Calu3 (cell line): ENCODE data around the gene AGL. TPM values are rescaled to one million over a fixed set of nuclear protein-coding genes. Genes with fewer than 3 reads are reported as not detected.

Source experiments
- BruUV-seq: library from RNA; stranded (reverse); fragments of 400-500 nt; replicated peaks from 2 replicates; lab custom pipeline; 2021; lab: Mats Ljungman, UMichigan
- CTCF ChIA-PET: fragments of 300-600 bp; sonication (Branson Sonifier 250); formaldehyde crosslinking; loops from one replicate; lab custom pipeline; 2022; ENCODE audit warnings: antibody characterized with exemption; lab: Charles Lee
- DNase-seq: peaks from one replicate; pipeline ENCODE4 v3.0.0; 2022
- H3K27ac Mint-ChIP-seq: one replicate; pipeline ENCODE4 v1.8.0; 2022; ENCODE audit warnings: mixed read lengths; ENCODE audit not compliant: unreplicated experiment
- H3K27me3 Mint-ChIP-seq: one replicate; pipeline ENCODE4 v1.8.0; 2022; ENCODE audit warnings: mixed read lengths; ENCODE audit not compliant: unreplicated experiment
- H3K36me3 Mint-ChIP-seq: one replicate; pipeline ENCODE4 v1.8.0; 2022; ENCODE audit warnings: mild to moderate bottlenecking, moderate library complexity, mixed read lengths; ENCODE audit not compliant: insufficient read depth, unreplicated experiment
- H3K4me1 Mint-ChIP-seq: one replicate; pipeline ENCODE4 v1.8.0; 2022; ENCODE audit warnings: mild to moderate bottlenecking, low read depth, mixed read lengths; ENCODE audit not compliant: unreplicated experiment
- H3K4me3 Mint-ChIP-seq: one replicate; pipeline ENCODE4 v1.8.0; 2022; ENCODE audit warnings: mild to moderate bottlenecking, low read depth, moderate library complexity, mixed read lengths; ENCODE audit not compliant: unreplicated experiment
- H3K9me3 Mint-ChIP-seq: one replicate; pipeline ENCODE4 v1.8.0; 2022; ENCODE audit warnings: low read depth, mixed read lengths; ENCODE audit not compliant: unreplicated experiment
- CTCF ChIP-seq: fragments of 200-600 bp; IDR thresholded peaks from one replicate; pipeline ENCODE4 v1.8.0; 2022; ENCODE audit warnings: antibody characterized with exemption; ENCODE audit not compliant: unreplicated experiment
- intact Hi-C: fragments of 100-400 bp; cut with micrococcal nuclease; formaldehyde crosslinking; loops from one replicate; pipeline ENCODE4 v1.10.0; 2022; ENCODE audit not compliant: unreplicated experiment
- total RNA-seq: library from RNA; stranded (reverse); gene quantifications from 2 replicates; pipeline ENCODE4 v1.2.3, GENCODE V29; 2022

The AGL gene
- total RNA-seq, 1 experiment from 2014 or later = 9.0 TPM

- TF ChIP-seq CTCF = no peak
- no peaks in the 10 kb centered on the region for H3K36me3 Mint-ChIP-seq
- no peaks in the 10 kb centered on the region for H3K4me1 Mint-ChIP-seq
- CTCF ChIA-PET = no interaction called here
- no peak for DNase-seq
- H3K27ac Mint-ChIP-seq = no peak overlapping the region
- intact Hi-C loops = no loop called here
- BruUV-seq = no TSS peak
- H3K9me3 Mint-ChIP-seq = no peaks in the 10 kb centered on the region
- no peaks in the 10 kb centered on the region for H3K27me3 Mint-ChIP-seq
- H3K4me3 Mint-ChIP-seq = no peak overlapping the region
Observed at GRCh38 chr1:99818063-99818699, 32.0 kb upstream of the AGL start.

- BruUV-seq = no TSS peak
- CTCF ChIA-PET = no interaction called here
- intact Hi-C loops = no loop called here
- Mint-ChIP-seq H3K9me3 (no peaks in the 10 kb centered on the region), H3K36me3 (no peaks in the 10 kb centered on the region), H3K27ac (no peak overlapping the region), H3K4me3 (no peak overlapping the region), H3K27me3 (no peaks in the 10 kb centered on the region), H3K4me1 (no peaks in the 10 kb centered on the region)
- TF ChIP-seq CTCF = no peak
- DNase-seq = no peak
Observed at GRCh38 chr1:99820546-99820945, 29.6 kb upstream of the AGL start.

- intact Hi-C loops = loop anchor here (2.0 kb wide), 1 partner anchor 36 kb away; no protein-coding TSS in a partner anchor
- Mint-ChIP-seq H3K27ac (no peak overlapping the region), H3K27me3 (no peaks in the 10 kb centered on the region), H3K4me3 (no peak overlapping the region), H3K4me1 (no peaks in the 10 kb centered on the region), H3K36me3 (no peaks in the 10 kb centered on the region), H3K9me3 (no peaks in the 10 kb centered on the region)
- no TSS peak for BruUV-seq
- CTCF ChIA-PET = no interaction called here
- DNase-seq = no peak
- TF ChIP-seq CTCF = no peak
Observed at GRCh38 chr1:99825098-99825497, 25.1 kb upstream of the AGL start.

GRCh38 chr1:99825702-99826101 lies 24.5 kb upstream of the AGL start:
- intact Hi-C loops = loop anchor here (2.0 kb wide), 1 partner anchor 35 kb away; no protein-coding TSS in a partner anchor
- no peaks in the 10 kb centered on the region for H3K9me3 Mint-ChIP-seq
- no peaks in the 10 kb centered on the region for H3K36me3 Mint-ChIP-seq
- no peak for TF ChIP-seq CTCF
- DNase-seq = no peak
- BruUV-seq = no TSS peak
- no peaks in the 10 kb centered on the region for H3K4me1 Mint-ChIP-seq
- H3K27me3 Mint-ChIP-seq = no peaks in the 10 kb centered on the region
- CTCF ChIA-PET = no interaction called here
- H3K27ac Mint-ChIP-seq = no peak overlapping the region
- no peak overlapping the region for H3K4me3 Mint-ChIP-seq
